Frontal cortex (tissue), 4 donors: ENCODE measurements around the gene SERTAD3. TPM values are rescaled to one million over a fixed set of nuclear protein-coding genes. Genes with fewer than 3 reads are reported as not detected.
"Not testable (repeated sequence)": the region's sequence is repeated elsewhere in the genome, so short reads cannot be mapped to it uniquely, and the experiment has no call there.

Experiments
- DNase-seq, 2 donors: peaks; one replicate each; pipeline ENCODE4 v3.0.0; 2012; ENCODE audit warnings: low spot score in 2 of 2
- FAIRE-seq: peaks from 2 replicates; lab custom pipeline; 2012; peaks lifted over from hg19 to GRCh38; lab: Jason Lieb, UNC
- total RNA-seq: library from RNA; depleted of rRNA; stranded (reverse); fragments of >200 nt; gene quantifications from one replicate; pipeline ENCODE4 v1.2.3, GENCODE V29; 2014
- donor health status: control.
- donor health status: control.
- donor health status: control.

The SERTAD3 gene
- total RNA-seq, 1 donor from 2014 or later = 7.3 TPM

GRCh38 chr19:40430242-40430641 lies 13.9 kb downstream of the SERTAD3 start:
- FAIRE-seq, DNase-seq: not testable (repeated sequence)

- FAIRE-seq, DNase-seq: not testable (repeated sequence)
These were observed 15.9 kb downstream of the SERTAD3 start for GRCh38 chr19:40428197-40428596.

- FAIRE-seq (peak; percentile 82), DNase-seq (peak; percentile 99 to 100)
These were observed 18.5 kb downstream of the SERTAD3 start, which contains the start of gene SERTAD1 for GRCh38 chr19:40425450-40426287. SERTAD1 (minus strand) TSS chr19:40425992; CDS start chr19:40423546, 2,446 bp downstream.

DNA sequence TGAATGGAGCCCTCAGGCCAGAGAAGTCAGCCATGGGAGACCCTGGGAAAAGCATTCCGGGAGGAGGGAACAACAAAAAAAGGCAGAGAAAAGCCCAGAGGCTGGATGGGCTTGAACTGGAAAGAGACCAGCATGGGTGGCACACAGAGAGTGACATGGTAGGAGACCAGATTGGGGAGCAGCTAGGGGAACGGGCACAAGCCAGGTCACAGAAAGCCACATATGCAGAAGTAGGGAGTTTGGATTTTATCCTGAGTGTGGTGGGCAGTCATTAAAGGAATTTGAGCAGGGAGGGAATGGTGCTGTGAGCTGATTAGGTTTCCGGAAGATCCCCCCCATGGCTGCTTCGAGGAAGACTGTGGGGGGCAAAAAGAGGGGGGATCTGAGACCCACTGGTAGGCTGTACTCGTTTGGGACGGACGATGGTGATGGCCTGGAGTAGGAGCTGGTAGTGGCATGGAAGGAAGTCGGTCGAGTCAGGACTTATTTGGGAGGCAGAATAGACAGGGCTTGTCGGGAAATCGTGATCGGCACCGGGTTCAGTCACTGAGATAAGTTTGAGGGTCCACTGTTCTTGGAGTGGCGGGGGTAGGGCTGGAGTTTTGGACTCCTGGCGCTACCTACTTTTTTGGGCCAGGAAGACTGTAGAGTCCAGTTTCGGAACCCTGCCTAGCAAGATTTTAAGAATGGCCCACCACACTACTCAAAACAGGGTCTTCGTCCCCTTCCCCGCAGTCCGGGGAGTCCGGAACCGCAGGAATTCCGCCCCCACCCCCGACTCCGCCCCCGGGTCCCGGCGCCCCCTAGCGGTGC lies 19.3 kb downstream of the SERTAD3 start:
- DNase-seq = peak in 1 of 2 donors; percentile 72
- FAIRE-seq = no peak

DNA sequence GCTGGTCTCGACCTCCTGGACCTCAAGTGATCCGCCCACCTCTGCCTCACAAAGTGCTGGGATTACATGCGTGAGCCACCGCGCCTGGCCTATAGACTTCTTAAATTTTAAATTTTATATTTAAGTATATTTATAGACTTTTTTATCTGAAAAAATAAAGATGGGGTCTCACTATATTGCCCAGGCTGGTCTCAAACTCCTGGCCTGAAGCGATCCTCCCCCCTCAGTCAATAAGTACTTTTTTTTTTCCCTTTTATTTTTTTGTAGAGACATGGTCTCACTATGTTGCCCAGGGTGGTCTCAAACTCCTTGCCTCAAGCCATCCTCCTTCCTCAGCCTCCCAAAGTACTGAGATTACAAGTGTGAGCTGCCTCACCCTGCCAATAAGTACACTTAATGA lies 20.2 kb downstream of the SERTAD3 start:
- no peak for FAIRE-seq
- no peak for DNase-seq

GRCh38 chr19:40422748-40423566 lies 21.2 kb downstream of the SERTAD3 start:
- FAIRE-seq (no peak), DNase-seq (no peak)

DNA sequence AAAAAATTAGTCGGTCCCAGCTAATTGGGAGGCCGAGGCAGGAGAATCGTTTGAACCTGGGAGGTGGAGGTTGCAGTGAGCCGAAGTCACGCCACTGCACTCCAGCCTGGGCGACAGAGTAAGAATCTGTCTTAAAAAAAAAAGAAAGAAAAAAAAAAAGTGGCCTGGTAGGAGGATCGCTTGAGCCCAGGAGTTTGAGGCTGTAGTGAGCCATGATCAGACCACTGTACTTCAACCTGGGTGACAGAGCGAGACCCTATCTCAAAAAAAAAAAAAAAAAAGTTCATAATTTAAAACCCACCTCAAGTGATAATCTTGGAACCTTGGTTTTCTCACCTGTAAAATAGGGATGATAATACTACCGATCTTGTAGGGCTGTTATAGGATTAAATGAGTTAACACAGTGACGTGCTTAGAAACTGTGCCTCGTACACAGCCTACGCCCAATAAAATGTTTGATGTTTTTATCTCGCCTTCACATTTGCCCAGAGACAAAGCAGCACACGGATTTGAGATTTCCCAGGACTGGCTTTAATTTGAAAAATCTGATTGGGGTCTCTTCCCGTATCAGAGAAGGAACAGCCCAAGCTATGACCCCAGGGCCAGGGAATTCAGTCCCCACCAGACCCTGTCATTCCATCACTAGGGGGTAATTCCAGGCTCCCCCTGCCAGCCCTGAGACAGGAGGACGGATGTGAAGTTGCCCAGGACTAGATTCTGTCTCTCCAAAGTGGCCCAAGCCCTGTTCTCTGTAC lies 22.0 kb downstream of the SERTAD3 start:
- FAIRE-seq = no peak

GRCh38 chr19:40420766-40421765 lies 23.1 kb downstream of the SERTAD3 start:
- FAIRE-seq (no peak), DNase-seq (peak; percentile 82 to 92)

More for the DNA sequence above, 22.0 kb downstream of the SERTAD3 start:
- DNase-seq = no peak

GRCh38 chr19:40420451-40420765 lies 23.7 kb downstream of the SERTAD3 start:
- FAIRE-seq = no peak
- no peak for DNase-seq

DNA sequence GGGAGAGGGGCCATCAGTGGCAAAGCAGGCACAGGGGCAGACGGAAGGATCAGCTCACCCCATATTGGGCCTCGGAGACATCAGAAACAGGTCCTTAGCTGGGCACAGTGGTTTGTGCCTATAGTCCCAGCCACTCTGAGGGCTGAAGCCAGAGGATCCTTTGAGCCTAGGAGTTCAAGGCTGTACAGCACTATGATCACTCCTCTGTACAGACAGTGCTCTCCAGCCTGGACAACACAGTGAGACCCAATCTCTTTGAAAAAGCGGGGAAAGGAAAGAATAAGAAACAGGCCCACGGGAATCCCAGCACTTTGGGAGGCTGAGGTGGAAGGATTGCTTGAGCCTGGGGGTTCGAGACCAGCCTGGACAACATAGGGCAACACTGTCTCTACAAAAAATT lies 24.4 kb downstream of the SERTAD3 start:
- DNase-seq (no peak), FAIRE-seq (no peak)

DNA sequence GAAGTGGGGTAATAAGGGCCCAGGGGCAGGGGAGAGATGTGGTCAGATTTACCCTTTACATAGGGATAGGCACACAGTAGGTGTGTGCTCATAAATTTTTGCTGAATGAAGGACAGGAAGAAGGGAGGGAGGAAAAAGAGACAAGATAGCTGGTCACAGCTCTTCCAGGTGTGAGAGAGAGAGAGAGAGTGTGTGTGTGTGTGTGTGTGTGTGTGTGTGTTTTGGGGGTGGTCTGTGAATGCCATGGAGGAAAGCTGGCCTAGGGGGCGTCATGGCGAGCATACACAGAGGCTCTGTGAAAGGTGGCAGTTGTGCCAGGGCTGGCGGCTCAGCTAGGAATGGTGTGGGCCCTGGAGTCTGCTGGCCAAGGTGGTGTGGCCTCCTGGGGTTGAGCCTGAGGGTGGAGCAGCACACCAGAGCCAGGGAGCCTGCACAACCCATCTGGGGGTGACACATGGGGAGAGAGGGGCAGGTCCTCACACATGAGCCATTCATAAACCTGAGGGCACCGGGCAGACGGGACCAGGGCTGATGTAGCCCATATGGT lies 25.0 kb downstream of the SERTAD3 start:
- DNase-seq = no peak
- no peak for FAIRE-seq

GRCh38 chr19:40418040-40418439 lies 26.1 kb downstream of the SERTAD3 start:
- no peak for FAIRE-seq
- DNase-seq = no peak

- DNase-seq = no peak
- no peak for FAIRE-seq
These were observed 26.5 kb downstream of the SERTAD3 start for GRCh38 chr19:40417643-40417981.

DNA sequence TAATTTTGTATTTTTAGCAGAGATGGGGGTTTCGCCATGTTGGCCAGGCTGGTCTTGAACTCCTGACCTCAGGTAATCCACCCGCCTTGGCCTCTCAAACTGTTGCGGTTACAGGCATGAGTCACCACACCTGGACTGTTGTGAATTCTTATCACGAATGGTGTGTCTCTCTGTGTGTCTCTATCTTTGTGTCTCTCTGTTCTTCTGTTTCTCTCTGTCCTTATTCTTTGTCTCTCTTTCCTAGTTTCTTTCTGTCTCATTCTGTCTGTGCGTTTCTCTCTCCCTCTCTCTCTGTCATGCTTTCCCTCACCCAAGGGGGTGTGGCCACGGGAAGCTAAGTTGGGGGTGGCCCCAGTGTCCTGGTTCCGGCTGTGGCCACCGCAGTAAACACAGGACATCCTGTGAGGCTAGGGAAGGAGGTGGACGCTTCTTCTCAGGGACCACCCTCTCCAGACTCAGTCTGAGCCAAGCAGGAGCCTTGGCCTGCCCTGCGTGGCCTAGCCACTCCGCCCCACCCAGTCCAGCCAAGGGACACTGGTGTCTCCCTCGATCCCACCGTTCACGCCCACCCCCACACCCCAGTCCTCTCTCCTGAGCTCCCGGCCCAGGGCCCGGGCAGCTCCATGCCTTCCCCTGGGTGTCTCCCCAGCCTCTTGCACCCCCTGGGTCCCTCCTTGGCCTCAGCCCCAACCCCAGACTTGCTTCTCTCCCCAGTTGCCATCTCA lies 27.1 kb downstream of the SERTAD3 start:
- FAIRE-seq = no peak
- no peak for DNase-seq

- DNase-seq = no peak
- FAIRE-seq = no peak
These were observed 28.4 kb downstream of the SERTAD3 start for GRCh38 chr19:40415768-40416167.

GRCh38 chr19:40414542-40415535 lies 29.3 kb downstream of the SERTAD3 start:
- no peak for DNase-seq
- FAIRE-seq = no peak
